SU-DHL-6 (cell line): ENCODE results near the gene DCAF15.

ENCODE experiments used
- EZH2phosphoT487 ChIP-seq: fragments of 200-600 bp; sonication (generic), shearing (Covaris generic); conservative IDR thresholded peaks from 2 replicates; pipeline ENCODE4 v1.6.1; 2018; ENCODE audit warnings: mild to moderate bottlenecking, antibody characterized with exemption, low read length, moderate library complexity, mixed read lengths
- TF ChIP-seq, protein P1 (sequence below): fragments of 200-600 bp; sonication (generic); IDR thresholded peaks from one replicate; pipeline ENCODE4 v1.5.1; 2017; ENCODE audit warnings: antibody characterized with exemption, mild to moderate bottlenecking, low read length, moderate library complexity; ENCODE audit not compliant: insufficient read depth, poor library complexity, severe bottlenecking

DNA sequence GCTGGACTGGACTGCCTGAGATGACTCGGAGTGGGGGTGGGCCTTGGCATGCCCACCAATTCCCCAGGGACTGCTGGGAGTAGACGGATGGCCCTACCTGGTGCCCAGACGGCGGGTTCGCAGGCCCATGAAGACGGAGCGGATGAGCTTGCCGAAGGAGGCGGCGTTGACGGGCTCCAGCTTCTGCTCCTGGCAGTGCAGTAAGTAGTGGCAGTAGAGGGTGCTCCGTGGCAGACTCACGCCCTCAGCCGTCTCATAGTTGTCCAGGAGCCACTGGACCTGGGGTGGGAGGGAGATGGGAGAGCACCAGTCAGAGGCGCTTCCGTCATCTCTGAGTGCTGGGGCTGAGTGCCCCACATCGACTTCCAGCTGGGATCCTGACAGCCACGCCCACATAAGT lies 17.6 kb downstream of the DCAF15 start:
- TF ChIP-seq, protein P1, sequence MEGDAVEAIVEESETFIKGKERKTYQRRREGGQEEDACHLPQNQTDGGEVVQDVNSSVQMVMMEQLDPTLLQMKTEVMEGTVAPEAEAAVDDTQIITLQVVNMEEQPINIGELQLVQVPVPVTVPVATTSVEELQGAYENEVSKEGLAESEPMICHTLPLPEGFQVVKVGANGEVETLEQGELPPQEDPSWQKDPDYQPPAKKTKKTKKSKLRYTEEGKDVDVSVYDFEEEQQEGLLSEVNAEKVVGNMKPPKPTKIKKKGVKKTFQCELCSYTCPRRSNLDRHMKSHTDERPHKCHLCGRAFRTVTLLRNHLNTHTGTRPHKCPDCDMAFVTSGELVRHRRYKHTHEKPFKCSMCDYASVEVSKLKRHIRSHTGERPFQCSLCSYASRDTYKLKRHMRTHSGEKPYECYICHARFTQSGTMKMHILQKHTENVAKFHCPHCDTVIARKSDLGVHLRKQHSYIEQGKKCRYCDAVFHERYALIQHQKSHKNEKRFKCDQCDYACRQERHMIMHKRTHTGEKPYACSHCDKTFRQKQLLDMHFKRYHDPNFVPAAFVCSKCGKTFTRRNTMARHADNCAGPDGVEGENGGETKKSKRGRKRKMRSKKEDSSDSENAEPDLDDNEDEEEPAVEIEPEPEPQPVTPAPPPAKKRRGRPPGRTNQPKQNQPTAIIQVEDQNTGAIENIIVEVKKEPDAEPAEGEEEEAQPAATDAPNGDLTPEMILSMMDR = no peak
- TF ChIP-seq EZH2phosphoT487 = no peak
